ENCODE results near the gene PTPRU.

Gene PTPRU

DNA sequence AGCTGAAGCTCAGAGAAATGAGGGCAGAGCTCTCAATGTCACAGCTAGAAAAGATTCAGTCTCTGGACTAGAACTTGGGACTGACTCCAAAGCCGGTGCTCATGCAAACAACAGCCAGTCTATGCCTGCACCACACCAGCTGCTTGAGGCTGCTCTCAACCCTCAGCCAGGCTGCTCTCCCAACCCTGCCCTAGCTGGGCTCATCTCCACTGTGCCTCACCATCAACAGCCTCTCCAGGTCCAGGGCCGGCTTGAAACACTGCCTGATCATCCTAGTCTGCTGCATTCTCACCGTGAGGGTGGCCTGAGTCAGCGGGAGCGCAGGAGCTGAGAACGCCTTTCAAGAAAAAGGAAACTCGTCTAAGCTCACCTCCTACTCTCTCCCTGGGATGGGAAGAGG is 94.5 kb downstream of the PTPRU start:
- no peak for DNase-seq (ENCODE audit: low spot score)
- TF ChIP-seq, protein P1, sequence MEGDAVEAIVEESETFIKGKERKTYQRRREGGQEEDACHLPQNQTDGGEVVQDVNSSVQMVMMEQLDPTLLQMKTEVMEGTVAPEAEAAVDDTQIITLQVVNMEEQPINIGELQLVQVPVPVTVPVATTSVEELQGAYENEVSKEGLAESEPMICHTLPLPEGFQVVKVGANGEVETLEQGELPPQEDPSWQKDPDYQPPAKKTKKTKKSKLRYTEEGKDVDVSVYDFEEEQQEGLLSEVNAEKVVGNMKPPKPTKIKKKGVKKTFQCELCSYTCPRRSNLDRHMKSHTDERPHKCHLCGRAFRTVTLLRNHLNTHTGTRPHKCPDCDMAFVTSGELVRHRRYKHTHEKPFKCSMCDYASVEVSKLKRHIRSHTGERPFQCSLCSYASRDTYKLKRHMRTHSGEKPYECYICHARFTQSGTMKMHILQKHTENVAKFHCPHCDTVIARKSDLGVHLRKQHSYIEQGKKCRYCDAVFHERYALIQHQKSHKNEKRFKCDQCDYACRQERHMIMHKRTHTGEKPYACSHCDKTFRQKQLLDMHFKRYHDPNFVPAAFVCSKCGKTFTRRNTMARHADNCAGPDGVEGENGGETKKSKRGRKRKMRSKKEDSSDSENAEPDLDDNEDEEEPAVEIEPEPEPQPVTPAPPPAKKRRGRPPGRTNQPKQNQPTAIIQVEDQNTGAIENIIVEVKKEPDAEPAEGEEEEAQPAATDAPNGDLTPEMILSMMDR (IDR thresholded peaks at IDR 0.05; ENCODE audit: extremely low read depth, missing control alignments) = no peak

DNA sequence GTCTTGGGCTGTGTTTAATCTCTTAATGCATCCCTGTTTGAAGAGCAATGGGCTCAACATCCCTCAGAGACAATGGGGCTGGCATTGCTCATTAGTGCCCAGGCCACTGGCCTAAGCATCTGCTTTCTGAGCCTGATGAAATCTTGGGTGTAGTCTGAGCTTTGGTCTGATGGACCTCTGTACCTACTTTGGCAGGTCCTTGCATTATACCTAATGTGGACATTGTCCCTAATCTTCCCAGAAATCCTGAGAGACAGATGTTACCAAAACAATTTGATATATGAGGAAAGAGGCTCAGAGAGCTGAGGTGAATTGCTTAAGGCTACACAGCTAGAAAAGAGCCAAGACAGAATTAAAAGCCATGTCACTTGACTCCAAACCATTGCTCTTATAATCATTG is 95.0 kb downstream of the PTPRU start:
- DNase-seq (ENCODE audit: low spot score) = no peak
- TF ChIP-seq, protein P1 (IDR thresholded peaks at IDR 0.05; ENCODE audit: extremely low read depth, missing control alignments) = no peak

DNA sequence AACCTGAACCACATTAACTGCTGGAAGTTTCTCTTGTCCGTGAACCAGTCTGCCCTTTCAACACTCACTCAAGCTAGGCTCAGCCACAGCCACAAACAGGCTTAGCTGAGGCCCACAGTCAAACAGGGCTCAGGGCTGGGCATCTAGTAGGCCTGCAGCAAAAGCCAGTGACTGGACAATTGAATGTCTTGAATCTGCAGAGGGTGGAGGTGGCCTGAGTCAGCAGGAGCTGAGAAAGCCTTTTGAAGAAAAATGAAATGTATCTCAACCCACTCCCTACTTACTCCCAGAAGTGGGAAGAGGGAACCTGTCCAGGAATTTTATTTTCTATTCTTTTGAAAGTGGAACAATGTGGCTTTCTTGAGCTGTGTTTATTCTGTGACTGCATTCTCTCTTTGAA is 95.4 kb downstream of the PTPRU start:
- DNase-seq (ENCODE audit: low spot score) = no peak
- TF ChIP-seq, protein P1 (IDR thresholded peaks at IDR 0.05; ENCODE audit: extremely low read depth, missing control alignments) = no peak

DNA sequence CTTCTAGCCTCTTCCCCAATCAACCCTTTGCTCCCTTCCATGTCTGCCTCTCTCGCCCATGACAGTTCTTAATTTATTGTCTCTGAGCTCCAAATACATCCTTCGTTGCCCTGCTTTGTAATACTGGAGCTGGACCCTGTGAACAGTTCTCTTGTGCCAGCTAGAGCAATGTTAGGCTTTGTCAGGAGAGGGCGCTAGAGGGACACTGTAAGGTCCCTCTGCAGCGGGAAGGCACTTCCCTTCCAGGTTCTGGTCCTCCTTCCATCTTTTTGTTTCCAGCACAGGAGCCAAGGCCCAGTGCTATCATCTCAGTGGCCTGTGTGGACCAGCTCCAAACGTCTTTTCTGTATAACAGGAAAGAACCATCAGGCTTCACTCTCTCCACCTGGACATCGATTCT is 95.9 kb downstream of the PTPRU start:
- TF ChIP-seq, protein P1 (IDR thresholded peaks at IDR 0.05; ENCODE audit: extremely low read depth, missing control alignments) = peak; percentile 33
- DNase-seq (ENCODE audit: low spot score) = no peak

DNA sequence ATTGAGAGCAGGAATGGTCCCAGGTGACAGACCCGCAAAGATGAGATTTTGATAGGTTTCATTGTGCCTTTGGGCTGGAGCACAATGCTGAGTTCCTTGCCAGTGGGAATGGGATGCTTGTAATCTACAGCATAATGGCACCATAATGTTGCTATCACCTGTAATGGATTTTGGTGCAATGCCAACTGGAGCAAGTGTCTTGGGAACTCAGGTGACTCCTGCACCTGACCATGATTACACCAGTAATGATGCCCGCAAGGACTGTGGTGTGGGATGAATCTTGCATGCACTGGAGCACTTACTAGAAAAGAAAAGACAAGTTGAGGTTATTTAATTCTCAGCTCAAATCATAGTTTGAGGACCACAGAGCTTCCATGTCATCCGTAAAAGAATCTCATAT is 96.7 kb downstream of the PTPRU start:
- TF ChIP-seq, protein P1 (IDR thresholded peaks at IDR 0.05; ENCODE audit: extremely low read depth, missing control alignments) = no peak
- no peak for DNase-seq (ENCODE audit: low spot score)

DNA sequence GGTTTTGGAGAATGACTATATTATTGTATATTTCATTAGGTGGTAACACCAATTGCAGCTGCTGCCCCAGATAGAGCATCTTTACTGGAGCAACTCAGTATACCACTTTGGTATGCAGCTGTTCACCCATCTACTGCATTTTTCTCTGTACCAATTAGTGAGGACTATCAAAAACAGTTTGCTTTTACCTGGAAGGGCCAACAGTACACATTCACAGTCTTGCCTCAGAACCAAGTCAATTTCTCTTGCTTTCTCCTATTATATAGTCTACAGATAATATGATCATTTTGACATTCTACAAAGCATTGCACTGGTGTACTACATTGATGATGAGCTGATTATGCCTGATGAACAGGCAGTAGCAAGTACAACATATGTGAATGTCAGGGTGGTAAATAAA is 99.3 kb downstream of the PTPRU start:
- TF ChIP-seq, protein P1 (IDR thresholded peaks at IDR 0.05; ENCODE audit: extremely low read depth, missing control alignments) = no peak
- DNase-seq (ENCODE audit: low spot score) = no peak

DNA sequence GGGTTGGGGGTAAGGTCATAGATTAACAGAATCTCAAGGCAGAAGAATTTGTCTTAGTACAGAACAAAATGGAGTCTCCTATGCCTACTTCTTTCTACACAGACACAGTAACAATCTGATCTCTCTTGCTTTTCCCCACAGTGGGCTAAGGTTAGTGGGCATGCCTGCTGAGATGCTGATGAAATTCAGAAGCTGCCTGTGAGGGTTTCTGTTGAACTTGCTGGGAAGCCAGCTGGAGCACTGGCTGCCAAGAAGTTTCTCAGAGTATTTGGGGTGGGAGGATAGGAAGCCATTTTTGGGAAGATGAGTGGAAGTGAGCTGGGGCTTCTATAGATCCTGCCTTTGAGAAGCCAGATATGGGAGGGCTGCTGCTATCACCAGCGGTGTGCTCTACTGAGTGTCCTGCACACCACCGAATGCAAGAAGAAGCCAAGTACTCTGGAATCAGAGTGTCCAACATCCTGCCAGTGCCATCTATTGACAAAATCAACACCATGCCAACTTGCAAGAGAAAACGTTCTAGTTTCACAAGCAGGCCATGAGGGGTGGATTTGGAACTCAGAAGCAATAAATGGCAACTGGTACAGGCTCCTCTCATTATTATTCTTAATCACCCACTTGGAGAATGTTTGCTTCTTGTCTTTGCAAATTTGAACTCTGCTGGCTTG is 102.7 kb downstream of the PTPRU start:
- TF ChIP-seq, protein P1 (IDR thresholded peaks at IDR 0.05; ENCODE audit: extremely low read depth, missing control alignments) = no peak
- no peak for DNase-seq (ENCODE audit: low spot score)
